PC-9 (cell line): ENCODE data around the gene SRPK2. TPM values are rescaled to one million over a fixed set of nuclear protein-coding genes. Genes with fewer than 3 reads are reported as not detected.

ENCODE experiments used
- BruUV-seq: library from RNA; stranded (reverse); fragments of 400-500 nt; replicated peaks from 2 replicates; lab custom pipeline; 2021; lab: Mats Ljungman, UMichigan
- CTCF ChIA-PET: fragments of 300-600 bp; sonication (Branson Sonifier 250); formaldehyde crosslinking; loops from one replicate; lab custom pipeline; 2022; ENCODE audit warnings: antibody characterized with exemption; lab: Charles Lee
- POLR2A ChIA-PET: fragments of 300-600 bp; sonication (Branson Sonifier 250); formaldehyde crosslinking; loops from one replicate; lab custom pipeline; 2022; ENCODE audit warnings: antibody characterized with exemption; ENCODE audit not compliant: unreplicated experiment; lab: Charles Lee
- DNase-seq, 2 experiments: peaks; one replicate each; pipeline versions ENCODE4 v3.0.0 to v3.0.0-alpha.2; 2015 to 2022; ENCODE audit warnings: mixed read lengths in 1 of 2
- H2AFZ ChIP-seq: fragments of 200-600 bp; sonication (generic); 2 replicates; pipeline ENCODE4 v1.8.1; 2017; ENCODE audit warnings: antibody characterized with exemption
- H3F3A ChIP-seq: fragments of 200-600 bp; sonication (generic); 2 replicates; pipeline ENCODE4 v1.8.1; 2017; ENCODE audit warnings: antibody characterized with exemption, mild to moderate bottlenecking, low read depth; ENCODE audit not compliant: insufficient read depth
- H3K27ac ChIP-seq: fragments of 200-600 bp; sonication (generic); 2 replicates; pipeline ENCODE4 v1.6.1; 2016; ENCODE audit warnings: mixed run types
- H3K27me3 ChIP-seq: fragments of 200-600 bp; sonication (generic); 2 replicates; pipeline ENCODE4 v1.6.1; 2016; ENCODE audit warnings: low read depth, mixed run types; ENCODE audit not compliant: insufficient read depth
- H3K36me3 ChIP-seq: fragments of 200-600 bp; sonication (generic); 2 replicates; pipeline ENCODE4 v1.6.1; 2016; ENCODE audit warnings: low read depth, mixed run types
- H3K4me1 ChIP-seq: fragments of 200-600 bp; sonication (generic); replicated peaks from 2 replicates; pipeline ENCODE4 v1.6.1; 2016; ENCODE audit warnings: mixed run types; ENCODE audit not compliant: insufficient read depth
- H3K4me2 ChIP-seq: fragments of 200-600 bp; sonication (generic); 2 replicates; pipeline ENCODE4 v1.6.1; 2017; ENCODE audit warnings: mixed run types
- H3K4me3 ChIP-seq: fragments of 200-600 bp; sonication (generic); 2 replicates; pipeline ENCODE4 v1.6.1; 2016; ENCODE audit warnings: mixed run types
- H3K79me2 ChIP-seq: fragments of 200-600 bp; sonication (generic); 2 replicates; pipeline ENCODE4 v1.6.1; 2017; ENCODE audit warnings: low read depth, mixed run types
- H3K9me2 ChIP-seq: fragments of 200-600 bp; sonication (generic); 2 replicates; pipeline ENCODE4 v1.8.1; 2017; ENCODE audit warnings: mild to moderate bottlenecking; ENCODE audit not compliant: insufficient read depth
- H3K9me3 ChIP-seq: fragments of 200-600 bp; sonication (generic); 2 replicates; pipeline ENCODE4 v1.8.1; 2016; ENCODE audit warnings: low read depth; ENCODE audit not compliant: insufficient read depth
- H4K20me1 ChIP-seq: fragments of 200-600 bp; sonication (generic); 2 replicates; pipeline ENCODE4 v1.8.1; 2017; ENCODE audit not compliant: insufficient read depth
- CTCF ChIP-seq: fragments of 200-600 bp; sonication (generic); conservative IDR thresholded peaks from 2 replicates; pipeline ENCODE4 v1.6.1; 2017; ENCODE audit warnings: mixed run types, antibody characterized with exemption, mild to moderate bottlenecking, moderate library complexity
- EZH2 ChIP-seq: fragments of 200-600 bp; sonication (generic); IDR thresholded peaks from 2 replicates; pipeline ENCODE4 v1.8.0; 2017; ENCODE audit warnings: antibody characterized with exemption, low read depth
- intact Hi-C: fragments of 100-400 bp; cut with micrococcal nuclease; formaldehyde crosslinking; loops from one replicate; pipeline ENCODE4 v1.10.0; 2022; ENCODE audit not compliant: unreplicated experiment
- total RNA-seq: library from RNA; stranded (reverse); gene quantifications from 2 replicates; pipeline ENCODE4 v1.2.3, GENCODE V29; 2021

Gene SRPK2
- total RNA-seq, 1 experiment from 2014 or later, result 60.6 TPM

GRCh38 chr7:105353752-105354328 is 34.9 kb downstream of the SRPK2 start:
- H2AFZ ChIP-seq, result no peak overlapping the region
- no peak overlapping the region for H3K4me2 ChIP-seq
- TF ChIP-seq CTCF (no peak), EZH2 (no peak)
- H3K4me1 ChIP-seq, result 0 out of 2 replicates have a peak, but pooled peaks cover 3% of the 10 kb centered on the region
- no TSS peak for BruUV-seq
- peaks cover 35% of the 10 kb centered on the region; the same call in 1 of the 2 replicates for H3K79me2 ChIP-seq
- no peaks in the 10 kb centered on the region for H3F3A ChIP-seq
- no peaks in the 10 kb centered on the region for H3K36me3 ChIP-seq
- H3K27me3 ChIP-seq, result no peaks in the 10 kb centered on the region
- no peak overlapping the region for H3K27ac ChIP-seq
- H3K9me2 ChIP-seq, result no peaks in the 10 kb centered on the region
- ChIA-PET POLR2A (interaction anchor here (0.6 kb wide), 1 partner anchor 285 kb away, joined by 3 read pairs; no protein-coding TSS in a partner anchor), CTCF (no interaction called here)
- no peak overlapping the region for H3K4me3 ChIP-seq
- no peaks in the 10 kb centered on the region; the same call in 1 of the 2 replicates for H4K20me1 ChIP-seq
- no peak for DNase-seq
- intact Hi-C loops, result no loop called here
- no peaks in the 10 kb centered on the region for H3K9me3 ChIP-seq

- CTCF ChIA-PET, result interaction anchor here (0.6 kb wide), 1 partner anchor 11 kb away, joined by 3 read pairs; no protein-coding TSS in a partner anchor
- no TSS peak for BruUV-seq
- H4K20me1 ChIP-seq, result no peaks in the 10 kb centered on the region; the same call in 1 of the 2 replicates
Observed at GRCh38 chr7:105352901-105353668, 35.6 kb downstream of the SRPK2 start.

More at GRCh38 chr7:105352901-105353668, 35.6 kb downstream of the SRPK2 start:
- Histone ChIP-seq H3K9me2 (no peaks in the 10 kb centered on the region), H3K4me1 (no peaks in the 10 kb centered on the region), H2AFZ (no peak overlapping the region), H3K27ac (no peak overlapping the region), H3K36me3 (no peaks in the 10 kb centered on the region), H3K79me2 (0 out of 2 replicates have a peak, but pooled peaks cover 28% of the 10 kb centered on the region), H3F3A (no peaks in the 10 kb centered on the region), H3K4me2 (no peak overlapping the region), H3K4me3 (no peak overlapping the region), H3K27me3 (no peaks in the 10 kb centered on the region), H3K9me3 (no peaks in the 10 kb centered on the region)
- intact Hi-C loops, result no loop called here
- POLR2A ChIA-PET, result interaction anchor here (0.6 kb wide), 1 partner anchor 284 kb away, joined by 3 read pairs; no protein-coding TSS in a partner anchor
- TF ChIP-seq EZH2 (no peak), CTCF (no peak)
- DNase-seq, result no peak
